ENCODE data around the gene GUCA2A. TPM values are rescaled to one million over a fixed set of nuclear protein-coding genes. Genes with fewer than 3 reads are reported as not detected.

GUCA2A gene
- total RNA-seq, 1 donor from 2014 or later = not detected

- no peak for FAIRE-seq
These were observed 31.3 kb upstream of the GUCA2A start for GRCh38 chr1:42195841-42196240.

GRCh38 chr1:42192106-42192505 is 27.6 kb upstream of the GUCA2A start:
- no peak overlapping the region for H3K4me3 ChIP-seq (ENCODE audit: insufficient read depth, low read depth, low read length)
- H3K27me3 ChIP-seq (ENCODE audit: insufficient read depth, low read length) = no peaks in the 10 kb centered on the region
- H3K9ac ChIP-seq (ENCODE audit: low read length) = no peak overlapping the region
- no peak for DNase-seq (ENCODE audit: low read depth)
- Mint-ChIP-seq H3K4me1 (ENCODE audit: low read depth, unreplicated experiment) (peaks cover 7% of the 10 kb centered on the region), H3K9me3 (ENCODE audit: unreplicated experiment) (no peaks in the 10 kb centered on the region), H3K27ac (ENCODE audit: unreplicated experiment) (no peak overlapping the region), H3K27me3 (ENCODE audit: low read depth, unreplicated experiment) (no peaks in the 10 kb centered on the region), H3K4me3 (ENCODE audit: unreplicated experiment) (no peak overlapping the region), H3K36me3 (ENCODE audit: low read depth, unreplicated experiment) (peaks cover 4% of the 10 kb centered on the region)
- peaks cover 5% of the 10 kb centered on the region for H4K20me1 ChIP-seq (ENCODE audit: insufficient read depth, low read length)
- no peaks in the 10 kb centered on the region for H3K4me1 ChIP-seq (ENCODE audit: insufficient read depth, low read length)
- no peak overlapping the region for H2AFZ ChIP-seq (ENCODE audit: low read depth, low read length)
- no peak overlapping the region for H3K4me2 ChIP-seq (ENCODE audit: low read length)
- no peaks in the 10 kb centered on the region for H3K79me2 ChIP-seq (ENCODE audit: insufficient read depth, low read length)
- no peak for FAIRE-seq
- no peaks in the 10 kb centered on the region for H3K9me3 ChIP-seq (ENCODE audit: insufficient read depth, low read depth, low read length)
- TF ChIP-seq EZH2 (IDR thresholded peaks at IDR 0.05; ENCODE audit: insufficient read depth, low read length) = no peak
- TF ChIP-seq CTCF (IDR thresholded peaks at IDR 0.05; ENCODE audit: insufficient read depth, low read depth, low read length) = no peak
- H3K36me3 ChIP-seq (ENCODE audit: insufficient read depth, low read length) = peaks cover 37% of the 10 kb centered on the region
- H3K27ac ChIP-seq (ENCODE audit: low read depth, low read length) = no peak overlapping the region

More at GRCh38 chr1:42195841-42196240, 31.3 kb upstream of the GUCA2A start:
- Histone ChIP-seq H3K27ac (ENCODE audit: low read depth, low read length) (no peak overlapping the region), H2AFZ (ENCODE audit: low read depth, low read length) (no peak overlapping the region), H3K4me2 (ENCODE audit: low read length) (no peak overlapping the region), H4K20me1 (ENCODE audit: insufficient read depth, low read length) (peaks cover 5% of the 10 kb centered on the region), H3K9me3 (ENCODE audit: insufficient read depth, low read depth, low read length) (no peaks in the 10 kb centered on the region), H3K36me3 (ENCODE audit: insufficient read depth, low read length) (peaks cover 13% of the 10 kb centered on the region), H3K4me1 (ENCODE audit: insufficient read depth, low read length) (no peaks in the 10 kb centered on the region), H3K4me3 (ENCODE audit: insufficient read depth, low read depth, low read length) (no peak overlapping the region), H3K79me2 (ENCODE audit: insufficient read depth, low read length) (no peaks in the 10 kb centered on the region), H3K9ac (ENCODE audit: low read length) (no peak overlapping the region), H3K27me3 (ENCODE audit: insufficient read depth, low read length) (no peaks in the 10 kb centered on the region)
- peaks cover 3% of the 10 kb centered on the region for H3K36me3 Mint-ChIP-seq (ENCODE audit: low read depth, unreplicated experiment)
- no peaks in the 10 kb centered on the region for H3K27me3 Mint-ChIP-seq (ENCODE audit: low read depth, unreplicated experiment)
- H3K4me1 Mint-ChIP-seq (ENCODE audit: low read depth, unreplicated experiment) = peaks cover 7% of the 10 kb centered on the region
- H3K27ac Mint-ChIP-seq (ENCODE audit: unreplicated experiment) = no peak overlapping the region
- no peaks in the 10 kb centered on the region for H3K9me3 Mint-ChIP-seq (ENCODE audit: unreplicated experiment)
- no peak for DNase-seq (ENCODE audit: low read depth)
- TF ChIP-seq CTCF (IDR thresholded peaks at IDR 0.05; ENCODE audit: insufficient read depth, low read depth, low read length) (no peak), EZH2 (IDR thresholded peaks at IDR 0.05; ENCODE audit: insufficient read depth, low read length) (no peak)
- H3K4me3 Mint-ChIP-seq (ENCODE audit: unreplicated experiment) = no peak overlapping the region

GRCh38 chr1:42191319-42191718 is 26.8 kb upstream of the GUCA2A start:
- Histone ChIP-seq H3K4me2 (ENCODE audit: low read length) (no peak overlapping the region), H2AFZ (ENCODE audit: low read depth, low read length) (no peak overlapping the region), H3K9me3 (ENCODE audit: insufficient read depth, low read depth, low read length) (no peaks in the 10 kb centered on the region), H3K4me1 (ENCODE audit: insufficient read depth, low read length) (peaks cover 4% of the 10 kb centered on the region), H3K79me2 (ENCODE audit: insufficient read depth, low read length) (no peaks in the 10 kb centered on the region), H3K27ac (ENCODE audit: low read depth, low read length) (no peak overlapping the region), H3K27me3 (ENCODE audit: insufficient read depth, low read length) (no peaks in the 10 kb centered on the region), H3K36me3 (ENCODE audit: insufficient read depth, low read length) (peaks cover 37% of the 10 kb centered on the region), H3K9ac (ENCODE audit: low read length) (no peak overlapping the region), H3K4me3 (ENCODE audit: insufficient read depth, low read depth, low read length) (no peak overlapping the region), H4K20me1 (ENCODE audit: insufficient read depth, low read length) (peaks cover 5% of the 10 kb centered on the region)
- DNase-seq (ENCODE audit: low read depth) (no peak), FAIRE-seq (no peak)
- Mint-ChIP-seq H3K27me3 (ENCODE audit: low read depth, unreplicated experiment) (no peaks in the 10 kb centered on the region), H3K9me3 (ENCODE audit: unreplicated experiment) (no peaks in the 10 kb centered on the region), H3K4me1 (ENCODE audit: low read depth, unreplicated experiment) (peaks cover 9% of the 10 kb centered on the region), H3K36me3 (ENCODE audit: low read depth, unreplicated experiment) (peaks cover 5% of the 10 kb centered on the region), H3K4me3 (ENCODE audit: unreplicated experiment) (no peak overlapping the region), H3K27ac (ENCODE audit: unreplicated experiment) (no peak overlapping the region)
- TF ChIP-seq CTCF (IDR thresholded peaks at IDR 0.05; ENCODE audit: insufficient read depth, low read depth, low read length) (no peak), EZH2 (IDR thresholded peaks at IDR 0.05; ENCODE audit: insufficient read depth, low read length) (no peak)

Data from astrocyte (in vitro differentiated cells and primary cell).